GM10248 (cell line): Measurements from ENCODE around the gene CPSF4L.

Source experiments
- CTCF ChIA-PET: fragments of 300-600 bp; sonication (Branson Sonifier 250); formaldehyde crosslinking; extraction: SDS; loops from one replicate; lab custom pipeline; 2021; ENCODE audit warnings: antibody characterized with exemption; lab: Yijun Ruan, JAX
- POLR2A ChIA-PET: fragments of 350-650 bp; sonication (Branson Sonifier 250); formaldehyde crosslinking; extraction: SDS; loops from one replicate; lab custom pipeline; 2020; ENCODE audit warnings: antibody characterized with exemption; lab: Yijun Ruan, JAX
- DNase-seq: peaks from one replicate; pipeline ENCODE4 v3.0.0; 2012; ENCODE audit errors: extremely low spot score
- CTCF ChIP-seq: IDR thresholded peaks from 2 replicates; pipeline ENCODE4 v1.5.1; 2012; ENCODE audit warnings: mild to moderate bottlenecking, low read depth; ENCODE audit errors: extremely low read depth, missing control alignments, control extremely low read depth

Gene CPSF4L

GRCh38 chr17:73203788-73204479, 57.7 kb downstream of the CPSF4L start:
- CTCF ChIA-PET: interaction anchor here (1.1 to 1.4 kb wide), 2 partner anchors 18 to 25 kb away, joined by 3 to 4 read pairs; no protein-coding TSS in a partner anchor
- no peak for TF ChIP-seq CTCF
- no peak for DNase-seq
- POLR2A ChIA-PET: interaction anchor here (1.1 kb wide), 1 partner anchor 14 kb away, joined by 3 read pairs; no protein-coding TSS in a partner anchor

GRCh38 chr17:73203135-73203787, 58.4 kb downstream of the CPSF4L start:
- POLR2A ChIA-PET: interaction anchor here (1.1 kb wide), 1 partner anchor 15 kb away, joined by 3 read pairs; no protein-coding TSS in a partner anchor
- DNase-seq: no peak
- no peak for TF ChIP-seq CTCF
- CTCF ChIA-PET: interaction anchor here (1.1 to 1.4 kb wide), 3 partner anchors 9 to 25 kb away, joined by 3 to 4 read pairs (median 3); no protein-coding TSS in a partner anchor

GRCh38 chr17:73201215-73202069, 60.2 kb downstream of the CPSF4L start:
- ChIA-PET POLR2A (interaction anchor here (0.6 kb wide), 1 partner anchor 30 kb away, joined by 3 read pairs; no protein-coding TSS in a partner anchor), CTCF (interaction anchor here (1.0 to 1.7 kb wide), 4 partner anchors 7 to 46 kb away, joined by 3 to 4 read pairs (median 4); partner anchors contain the start of gene COG1)
- DNase-seq: no peak
- TF ChIP-seq CTCF: no peak

GRCh38 chr17:73200476-73200875, 61.2 kb downstream of the CPSF4L start:
- no peak for DNase-seq
- ChIA-PET CTCF (interaction anchor here (1.4 kb wide), 1 partner anchor 8 kb away, joined by 3 read pairs; the partner anchor contains the start of gene COG1), POLR2A (no interaction called here)
- no peak for TF ChIP-seq CTCF

- CTCF ChIA-PET: no interaction called here
- POLR2A ChIA-PET: no interaction called here
- TF ChIP-seq CTCF: no peak
- no peak for DNase-seq
Observed at GRCh38 chr17:73199751-73200317, 61.8 kb downstream of the CPSF4L start.

- no peak for DNase-seq
- ChIA-PET POLR2A (no interaction called here), CTCF (no interaction called here)
- no peak for TF ChIP-seq CTCF
Observed at GRCh38 chr17:73198930-73199260, 62.8 kb downstream of the CPSF4L start.
